H1 (cell line): ENCODE measurements around the gene TENT4B. TPM values are rescaled to one million over a fixed set of nuclear protein-coding genes. Genes with fewer than 3 reads are reported as not detected.

Experiments
- ASH2L ChIP-seq: fragments of 200-600, 300-600 bp; sonication (generic); IDR thresholded peaks from one replicate; pipeline ENCODE4 v1.7.1; 2017; ENCODE audit warnings: low read length
- CTBP2 ChIP-seq: IDR thresholded peaks from 2 replicates; pipeline ENCODE4 v1.7.0; 2011; ENCODE audit warnings: borderline replicate concordance, mild to moderate bottlenecking, moderate library complexity, mixed read lengths, low read length; ENCODE audit not compliant: insufficient read depth, insufficient read length
- CTCF ChIP-seq, 3 experiments: IDR thresholded peaks; 1 replicate in 2 of 3; 2 replicates in 1 of 3; pipeline versions ENCODE4 v1.5.1 to v1.6.1; 2011; ENCODE audit warnings: low read length in 3 of 3, mild to moderate bottlenecking in 3 of 3, inconsistent platforms in 2 of 3, low read depth in 1 of 3, moderate library complexity in 1 of 3; ENCODE audit not compliant: insufficient read depth in 1 of 3; ENCODE audit errors: control extremely low read depth in 1 of 3
- FOSL1 ChIP-seq: IDR thresholded peaks from 2 replicates; pipeline ENCODE4 v1.6.1; 2011; ENCODE audit warnings: mild to moderate bottlenecking, low read depth, low read length, moderate library complexity; ENCODE audit not compliant: insufficient read depth
- KDM1A ChIP-seq: fragments of 200-600, 300-600 bp; sonication (generic); IDR thresholded peaks from 2 replicates; pipeline ENCODE4 v1.7.1; 2016; ENCODE audit warnings: mild to moderate bottlenecking, low read length, borderline replicate concordance
- POU5F1 ChIP-seq: IDR thresholded peaks from 2 replicates; pipeline ENCODE4 v1.6.1; 2011; ENCODE audit warnings: low read depth, mild to moderate bottlenecking, low read length, moderate library complexity
- TBP ChIP-seq: IDR thresholded peaks from 2 replicates; pipeline ENCODE4 v1.6.1; 2011; ENCODE audit warnings: low read depth, low read length, improper control_type of control experiment
- TCF12 ChIP-seq: IDR thresholded peaks from 2 replicates; pipeline ENCODE4 v1.6.1; 2011; ENCODE audit warnings: low read depth, mild to moderate bottlenecking, low read length
- polyA plus RNA-seq, 7 experiments: library from polyadenylated mRNA; depleted of rRNA in 3 of 7; stranded (reverse) in 5 of 7; unstranded in 2 of 7; fragments of >200 nt in 5 of 7; fragments of 200-250 nt in 2 of 7; gene quantifications; 1 replicate in 5 of 7; 2 replicates in 1 of 7; 4 replicates in 1 of 7; pipeline versions ENCODE4 v1.2.1 to v1.2.3, GENCODE V29; 2011 to 2013; ENCODE audit warnings: missing spikeins in 2 of 7, mixed read lengths in 2 of 7
- total RNA-seq: library from RNA; stranded (reverse); fragmentation: NEBNext Ultra II Directional; extraction: Animal tissue kit (Norgen Biotek cat#: 25700); gene quantifications from 2 replicates; pipeline ENCODE4 v1.2.1, GENCODE V29; 2021

Gene TENT4B
- total and polyA plus RNA-seq, 2 of the 8 experiments (the other 6 are each of a cell fraction or from before 2014, with no cell fraction given), result 4.2 to 15.7 TPM

GRCh38 chr16:50271148-50272041 is 118.3 kb downstream of the TENT4B start (continued):
- TF ChIP-seq CTCF (IDR thresholded peaks at IDR 0.05; ENCODE audit: control extremely low read depth in 1 of 3, insufficient read depth in 1 of 3, low read depth in 1 of 3, low read length in 3 of 3), result no peak
- no peak for TF ChIP-seq POU5F1
- no peak for TF ChIP-seq FOSL1
- TF ChIP-seq TBP, result no peak
- TF ChIP-seq TCF12, result no peak
- TF ChIP-seq ASH2L, result no peak
- no peak for TF ChIP-seq CTBP2
- no peak for TF ChIP-seq KDM1A
